Measurements from ENCODE around the gene ETV6. TPM values are rescaled to one million over a fixed set of nuclear protein-coding genes. Genes with fewer than 3 reads are reported as not detected.
A peak's percentile ranks its signal among the peaks of the same experiment; 100 is the strongest.

ETV6 gene
- total RNA-seq, 2 donors from 2014 or later: 102 to 110 TPM

DNA sequence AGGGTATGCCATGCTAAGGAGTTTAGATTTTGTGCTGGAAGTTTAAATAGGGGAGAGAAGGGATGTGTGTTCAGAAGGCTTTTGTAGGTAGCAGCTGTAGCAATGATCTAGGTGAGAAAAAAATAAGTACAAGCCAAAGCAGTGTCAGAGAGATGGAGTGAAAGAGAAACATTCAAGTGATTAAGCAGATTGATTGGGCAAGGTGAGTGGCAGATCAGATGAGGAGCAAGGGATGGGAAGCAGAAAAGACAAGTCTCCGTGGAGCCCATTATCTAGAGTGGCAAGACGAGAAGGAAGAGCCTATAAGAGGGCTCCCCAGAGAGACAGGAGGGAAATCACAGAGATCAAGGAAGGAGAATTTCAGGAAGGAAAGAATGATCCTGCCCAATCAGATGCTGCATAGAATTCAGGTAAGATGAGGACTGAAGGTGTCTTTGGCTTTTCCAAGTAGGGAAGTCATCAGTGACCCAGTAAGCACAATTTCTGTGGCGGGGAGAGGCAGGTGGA, 133.5 kb downstream of the ETV6 start:
- no peak for ATAC-seq (replicated peaks in 1 of 2)
- Mint-ChIP-seq H3K4me3 (peak overlapping the region; percentile 0 to 14), H3K36me3 (ENCODE audit: insufficient read depth in 2 of 2) (peaks cover 2 to 3% of the 10 kb centered on the region in 2 donors), H3K27me3 (ENCODE audit: low read depth) (no peaks in the 10 kb centered on the region), H3K4me1 (ENCODE audit: low read depth) (peaks cover 59% of the 10 kb centered on the region), H3K27ac (peak overlapping the region; percentile 10), H3K9me3 (no peaks in the 10 kb centered on the region)
- DNase-seq: no peak

GRCh38 chr12:11785712-11786111, 136.2 kb downstream of the ETV6 start:
- peaks cover 36% of the 10 kb centered on the region for H3K4me1 Mint-ChIP-seq (ENCODE audit: low read depth)
- H3K36me3 Mint-ChIP-seq (ENCODE audit: insufficient read depth in 2 of 2): peaks cover 5 to 8% of the 10 kb centered on the region in 2 donors

GRCh38 chr12:11786638-11787365, 137.3 kb downstream of the ETV6 start:
- H3K27ac Mint-ChIP-seq: no peak overlapping the region
- H3K36me3 Mint-ChIP-seq (ENCODE audit: insufficient read depth in 2 of 2): peaks cover 9 to 11% of the 10 kb centered on the region in 2 donors
- ATAC-seq (replicated peaks in 1 of 2) (no peak), DNase-seq (no peak)
- H3K27me3 Mint-ChIP-seq (ENCODE audit: low read depth): no peaks in the 10 kb centered on the region
- H3K4me3 Mint-ChIP-seq: no peak overlapping the region
- H3K4me1 Mint-ChIP-seq (ENCODE audit: low read depth): peaks cover 26% of the 10 kb centered on the region
- H3K9me3 Mint-ChIP-seq: peaks cover 0 to 2% of the 10 kb centered on the region in 2 donors

More at GRCh38 chr12:11785712-11786111, 136.2 kb downstream of the ETV6 start:
- peaks cover 0 to 2% of the 10 kb centered on the region in 2 donors for H3K9me3 Mint-ChIP-seq
- H3K27me3 Mint-ChIP-seq (ENCODE audit: low read depth): no peaks in the 10 kb centered on the region
- H3K27ac Mint-ChIP-seq: no peak overlapping the region
- ATAC-seq (replicated peaks in 1 of 2) (no peak), DNase-seq (no peak)
- no peak overlapping the region for H3K4me3 Mint-ChIP-seq

- no peak for ATAC-seq (replicated peaks in 1 of 2)
These were observed 138.0 kb downstream of the ETV6 start for GRCh38 chr12:11787437-11787836.

DNA sequence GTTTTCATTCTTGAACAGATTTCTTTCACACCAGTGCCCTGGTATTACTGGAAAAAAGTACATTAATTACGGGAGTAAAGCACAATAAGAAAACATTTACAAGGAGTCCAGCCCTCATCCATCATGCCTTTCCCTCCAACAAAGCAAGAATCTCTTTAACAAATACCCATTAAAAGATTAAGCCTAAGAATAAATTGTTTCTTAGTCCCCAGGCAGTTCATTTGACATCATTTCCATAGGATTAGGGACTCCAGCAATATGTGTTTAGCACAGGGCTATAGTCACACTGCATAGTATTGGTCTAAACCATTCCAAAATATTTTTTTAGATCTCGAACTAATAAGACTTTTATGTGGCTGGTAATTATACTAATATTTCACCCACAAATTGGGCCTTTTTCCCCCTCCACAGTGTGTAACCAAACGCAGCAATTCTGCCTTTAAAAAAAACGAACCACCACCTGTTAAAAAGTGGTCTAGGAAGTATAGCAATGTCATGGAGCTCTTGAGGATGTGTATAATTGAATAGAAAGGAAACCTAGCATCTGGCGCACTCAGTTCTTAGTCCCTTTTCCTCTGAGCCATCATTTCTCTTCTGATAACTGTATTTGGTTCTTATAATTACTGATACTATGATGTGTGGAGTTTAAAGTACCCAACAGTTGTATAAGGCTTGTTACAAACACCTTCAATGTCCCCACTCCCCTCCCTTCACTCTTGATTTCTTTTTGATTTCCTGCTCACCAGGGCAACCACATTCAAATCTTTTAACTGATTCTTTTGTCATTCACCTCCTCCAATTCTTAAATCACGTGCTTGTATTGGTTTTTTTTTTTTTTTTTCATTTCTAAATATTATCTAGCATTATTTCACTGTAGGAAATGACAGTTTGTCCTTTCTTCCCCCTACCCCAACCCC, 138.7 kb downstream of the ETV6 start:
- H3K36me3 Mint-ChIP-seq (ENCODE audit: insufficient read depth in 2 of 2): peaks cover 7 to 11% of the 10 kb centered on the region in 2 donors
- H3K9me3 Mint-ChIP-seq: peaks cover 0 to 2% of the 10 kb centered on the region in 2 donors
- ATAC-seq (replicated peaks in 1 of 2) (no peak), DNase-seq (no peak)
- no peak overlapping the region for H3K4me3 Mint-ChIP-seq
- peaks cover 17% of the 10 kb centered on the region for H3K4me1 Mint-ChIP-seq (ENCODE audit: low read depth)
- H3K27ac Mint-ChIP-seq: no peak overlapping the region
- no peaks in the 10 kb centered on the region for H3K27me3 Mint-ChIP-seq (ENCODE audit: low read depth)

More at GRCh38 chr12:11787437-11787836, 138.0 kb downstream of the ETV6 start:
- no peaks in the 10 kb centered on the region for H3K27me3 Mint-ChIP-seq (ENCODE audit: low read depth)
- peaks cover 23% of the 10 kb centered on the region for H3K4me1 Mint-ChIP-seq (ENCODE audit: low read depth)
- H3K9me3 Mint-ChIP-seq: peaks cover 0 to 2% of the 10 kb centered on the region in 2 donors
- H3K27ac Mint-ChIP-seq: peak overlapping the region; percentile 40
- H3K36me3 Mint-ChIP-seq (ENCODE audit: insufficient read depth in 2 of 2): peaks cover 10 to 11% of the 10 kb centered on the region in 2 donors
- no peak for DNase-seq
- H3K4me3 Mint-ChIP-seq: no peak overlapping the region

GRCh38 chr12:11793921-11794710, 144.6 kb downstream of the ETV6 start:
- H3K27me3 Mint-ChIP-seq (ENCODE audit: low read depth): no peaks in the 10 kb centered on the region
- peaks cover 9 to 14% of the 10 kb centered on the region in 2 donors for H3K36me3 Mint-ChIP-seq (ENCODE audit: insufficient read depth in 2 of 2)
- H3K9me3 Mint-ChIP-seq: peaks cover 0 to 2% of the 10 kb centered on the region in 2 donors
- no peak overlapping the region for H3K4me3 Mint-ChIP-seq
- H3K4me1 Mint-ChIP-seq (ENCODE audit: low read depth): peaks cover 49% of the 10 kb centered on the region
- no peak for DNase-seq
- no peak for ATAC-seq (replicated peaks in 1 of 2)
- no peak overlapping the region for H3K27ac Mint-ChIP-seq

GRCh38 chr12:11794751-11795150, 145.3 kb downstream of the ETV6 start:
- Mint-ChIP-seq H3K36me3 (ENCODE audit: insufficient read depth in 2 of 2) (peaks cover 9 to 11% of the 10 kb centered on the region in 2 donors), H3K4me1 (ENCODE audit: low read depth) (peaks cover 52% of the 10 kb centered on the region), H3K9me3 (peaks cover 0 to 2% of the 10 kb centered on the region in 2 donors), H3K27ac (no peak overlapping the region), H3K27me3 (ENCODE audit: low read depth) (no peaks in the 10 kb centered on the region), H3K4me3 (no peak overlapping the region)
- ATAC-seq (replicated peaks in 1 of 2) (no peak), DNase-seq (no peak)

- Mint-ChIP-seq H3K27me3 (ENCODE audit: low read depth) (no peaks in the 10 kb centered on the region), H3K4me3 (no peak overlapping the region), H3K9me3 (no peaks in the 10 kb centered on the region), H3K27ac (peak overlapping the region; percentile 40), H3K4me1 (ENCODE audit: low read depth) (peaks cover 55% of the 10 kb centered on the region), H3K36me3 (ENCODE audit: insufficient read depth in 2 of 2) (peaks cover 7 to 10% of the 10 kb centered on the region in 2 donors)
- DNase-seq: no peak
- ATAC-seq (replicated peaks in 1 of 2): no peak
These were observed 145.9 kb downstream of the ETV6 start for GRCh38 chr12:11795192-11795912.

DNA sequence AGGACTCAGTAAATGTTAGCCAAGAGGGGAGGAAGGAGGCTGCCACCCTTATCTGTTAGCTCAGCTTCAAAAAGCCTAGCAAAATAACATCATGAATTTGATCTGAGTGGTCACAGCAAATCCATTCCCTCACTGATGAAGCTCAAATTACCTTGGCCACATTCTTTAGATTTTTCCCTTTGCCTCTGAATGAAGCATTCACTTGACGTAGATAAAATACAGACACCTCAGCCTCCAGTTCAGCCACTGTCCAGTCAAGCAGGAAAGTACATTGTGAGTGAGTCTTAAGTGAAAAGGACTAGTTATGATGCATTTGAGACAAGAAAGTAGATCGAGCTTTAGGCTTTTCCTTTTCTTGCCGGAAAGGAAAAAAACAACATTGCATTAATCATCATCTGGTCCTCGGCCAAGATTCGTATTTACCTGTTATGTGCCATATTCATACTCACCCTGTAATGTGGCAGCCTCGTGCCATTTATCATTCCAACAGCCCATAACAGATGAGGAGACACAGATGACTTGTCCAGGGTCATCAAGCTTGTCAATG, 146.5 kb downstream of the ETV6 start:
- ATAC-seq (replicated peaks in 1 of 2): peak in 1 of 2 donors; percentile 21
- Mint-ChIP-seq H3K4me1 (ENCODE audit: low read depth) (peaks cover 61% of the 10 kb centered on the region), H3K36me3 (ENCODE audit: insufficient read depth in 2 of 2) (peaks cover 7 to 8% of the 10 kb centered on the region in 2 donors), H3K27ac (peak overlapping the region; percentile 40), H3K27me3 (ENCODE audit: low read depth) (no peaks in the 10 kb centered on the region), H3K4me3 (no peak overlapping the region), H3K9me3 (no peaks in the 10 kb centered on the region)
- DNase-seq: no peak

DNA sequence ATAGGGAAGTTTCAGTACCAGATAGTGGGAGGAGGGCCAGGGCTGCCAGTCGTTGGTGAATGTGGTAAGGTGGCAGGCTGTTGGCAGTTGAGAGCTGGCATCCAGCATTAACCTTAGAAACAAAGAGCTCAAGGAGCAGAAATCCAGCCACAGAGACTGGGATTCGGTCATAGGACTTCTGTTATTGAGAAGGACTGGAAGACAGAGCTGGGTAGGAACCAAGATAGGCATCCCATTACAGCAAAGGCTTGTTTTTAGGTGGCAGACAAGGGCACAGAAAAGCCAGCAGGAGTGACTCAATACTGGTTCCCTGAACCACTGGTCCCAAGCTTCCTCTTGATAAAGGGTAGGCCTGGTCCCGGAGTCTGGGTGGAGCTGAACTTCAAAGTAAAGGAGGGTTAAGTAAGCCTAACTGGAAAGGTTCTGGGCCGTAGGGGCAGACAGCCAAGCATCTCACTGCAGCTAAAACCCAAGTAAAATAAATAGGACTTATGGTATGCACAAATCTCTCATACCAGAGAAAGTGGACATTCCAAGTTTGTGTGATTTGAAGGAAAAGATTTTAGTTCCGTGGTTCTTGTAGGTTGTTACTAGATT, 147.9 kb downstream of the ETV6 start:
- Mint-ChIP-seq H3K9me3 (no peaks in the 10 kb centered on the region), H3K4me1 (ENCODE audit: low read depth) (peaks cover 66% of the 10 kb centered on the region), H3K36me3 (ENCODE audit: insufficient read depth in 2 of 2) (peaks cover 2 to 5% of the 10 kb centered on the region in 2 donors), H3K27me3 (ENCODE audit: low read depth) (no peaks in the 10 kb centered on the region), H3K4me3 (no peak overlapping the region), H3K27ac (peak overlapping the region; percentile 59)
- ATAC-seq (replicated peaks in 1 of 2) (no peak), DNase-seq (no peak)

DNA sequence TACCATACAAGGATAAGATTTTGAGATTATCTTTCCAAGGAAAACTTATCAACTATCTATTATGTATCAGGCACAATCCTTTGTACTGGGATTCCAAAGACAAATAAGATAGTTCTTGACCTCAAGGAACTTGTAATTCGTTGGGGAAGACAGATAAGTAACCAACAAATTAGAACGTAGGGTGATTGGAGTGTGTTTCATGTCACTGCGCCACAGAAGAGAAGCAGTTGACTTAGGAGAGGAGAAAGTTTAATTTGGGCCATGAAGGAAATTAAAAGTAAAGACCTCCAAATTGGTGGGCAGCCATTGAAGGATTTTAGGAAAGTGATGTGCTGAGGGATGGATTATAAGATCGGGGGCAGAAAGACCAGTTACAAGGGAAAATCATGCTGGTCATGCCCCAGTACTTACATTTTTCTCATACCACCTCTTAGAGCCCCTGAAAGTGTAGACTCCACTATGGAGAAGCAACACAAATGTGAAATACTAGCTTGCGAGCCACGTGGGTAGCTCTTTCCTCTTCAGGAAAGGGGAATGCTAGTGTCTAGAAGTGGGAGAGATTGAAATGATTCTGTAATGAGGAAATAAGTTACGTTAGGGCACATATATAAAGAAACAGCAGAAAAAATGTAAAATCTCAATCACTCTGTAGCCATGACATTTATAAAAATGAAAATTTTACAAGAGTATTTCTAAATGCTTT, 148.7 kb downstream of the ETV6 start:
- no peak for DNase-seq
- Mint-ChIP-seq H3K27ac (peak overlapping the region; percentile 33), H3K27me3 (ENCODE audit: low read depth) (no peaks in the 10 kb centered on the region), H3K4me3 (no peak overlapping the region), H3K4me1 (ENCODE audit: low read depth) (peaks cover 65% of the 10 kb centered on the region), H3K36me3 (ENCODE audit: insufficient read depth in 2 of 2) (peaks cover 2 to 5% of the 10 kb centered on the region in 2 donors), H3K9me3 (no peaks in the 10 kb centered on the region)
- no peak for ATAC-seq (replicated peaks in 1 of 2)

All from activated T-cell treated with anti-CD3 and anti-CD28 coated beads, Interleukin-2, amount 50 U/mL, for 72 hours (primary cell).